NB4 (cell line): ENCODE data around the gene PRAMEF14.
"Not testable (repeated sequence)": the region's sequence is repeated elsewhere in the genome, so short reads cannot be mapped to it uniquely, and the experiment has no call there.

Source experiments
- POLR2A ChIP-seq: IDR thresholded peaks from 2 replicates; pipeline ENCODE4 v1.6.1; 2011; ENCODE audit warnings: mild to moderate bottlenecking; ENCODE audit not compliant: insufficient read length; ENCODE audit errors: extremely low read depth
- TF ChIP-seq, protein P1 (sequence below): IDR thresholded peaks from one replicate; pipeline ENCODE4 v1.5.1; 2012; ENCODE audit warnings: low read depth, low read length

GRCh38 chr1:13342496-13342895, 4.4 kb downstream of the PRAMEF14 start:
- not testable (repeated sequence) for TF ChIP-seq POLR2A
- TF ChIP-seq, protein P1, sequence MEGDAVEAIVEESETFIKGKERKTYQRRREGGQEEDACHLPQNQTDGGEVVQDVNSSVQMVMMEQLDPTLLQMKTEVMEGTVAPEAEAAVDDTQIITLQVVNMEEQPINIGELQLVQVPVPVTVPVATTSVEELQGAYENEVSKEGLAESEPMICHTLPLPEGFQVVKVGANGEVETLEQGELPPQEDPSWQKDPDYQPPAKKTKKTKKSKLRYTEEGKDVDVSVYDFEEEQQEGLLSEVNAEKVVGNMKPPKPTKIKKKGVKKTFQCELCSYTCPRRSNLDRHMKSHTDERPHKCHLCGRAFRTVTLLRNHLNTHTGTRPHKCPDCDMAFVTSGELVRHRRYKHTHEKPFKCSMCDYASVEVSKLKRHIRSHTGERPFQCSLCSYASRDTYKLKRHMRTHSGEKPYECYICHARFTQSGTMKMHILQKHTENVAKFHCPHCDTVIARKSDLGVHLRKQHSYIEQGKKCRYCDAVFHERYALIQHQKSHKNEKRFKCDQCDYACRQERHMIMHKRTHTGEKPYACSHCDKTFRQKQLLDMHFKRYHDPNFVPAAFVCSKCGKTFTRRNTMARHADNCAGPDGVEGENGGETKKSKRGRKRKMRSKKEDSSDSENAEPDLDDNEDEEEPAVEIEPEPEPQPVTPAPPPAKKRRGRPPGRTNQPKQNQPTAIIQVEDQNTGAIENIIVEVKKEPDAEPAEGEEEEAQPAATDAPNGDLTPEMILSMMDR = not testable (repeated sequence)
